Testis (tissue), 2 donors: Measurements from ENCODE around the gene DSG1.

Experiments used
- CTCF ChIP-seq, 3 experiments: fragments of 450-650 bp in 2 of 3; fragments of 200-600 bp in 1 of 3; sonication (generic) in 1 of 3; IDR thresholded peaks; one replicate each; pipeline ENCODE4 v1.5.1; 2016 to 2019; ENCODE audit warnings: antibody characterized with exemption in 3 of 3, mild to moderate bottlenecking in 2 of 3, moderate library complexity in 1 of 3
- POLR2A ChIP-seq: fragments of 450-650 bp; IDR thresholded peaks from one replicate; pipeline ENCODE4 v1.6.1; 2017; ENCODE audit warnings: antibody characterized with exemption, mild to moderate bottlenecking, moderate library complexity

DNA sequence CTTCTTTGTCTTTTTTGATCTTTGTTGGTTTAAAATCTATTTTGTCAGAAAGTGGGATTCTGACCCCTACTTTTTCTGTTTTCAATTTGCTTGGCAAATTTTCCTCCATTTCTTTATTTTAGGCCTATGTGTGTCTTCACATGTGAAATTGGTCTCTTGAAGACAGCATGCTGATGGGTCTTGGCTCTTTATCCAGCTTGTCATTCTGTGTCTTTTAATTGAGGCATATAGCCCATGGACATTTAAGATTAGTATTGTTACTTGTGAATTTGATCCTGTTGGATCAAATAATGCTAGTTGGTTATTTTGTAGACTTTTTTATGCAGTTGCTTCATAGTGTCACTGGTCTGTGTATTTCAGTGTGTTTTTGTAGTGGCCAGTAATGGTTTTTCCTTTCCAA is 26.3 kb upstream of the DSG1 start:
- no peak for TF ChIP-seq POLR2A
- TF ChIP-seq CTCF (IDR thresholded peaks at IDR 0.05): no peak
